Cortex of kidney (tissue), 1 donor: ENCODE data around the gene FCRL4.
"Not testable (repeated sequence)": the region's sequence is repeated elsewhere in the genome, so short reads cannot be mapped to it uniquely, and the experiment has no call there.

Experiments
- DNase-seq: peaks from one replicate; lab custom pipeline; 2025; lab: John Stamatoyannopoulos, UW

The FCRL4 gene

GRCh38 chr1:157551694-157552693, 45.9 kb downstream of the FCRL4 start, which contains the start of gene FCRL5:
TSS of gene FCRL5 (minus strand) at chr1:157552515. CDS start at chr1:157552362, 153 bp downstream.
- no peak for DNase-seq

GRCh38 chr1:157548081-157548480, 49.8 kb downstream of the FCRL4 start:
- not testable (repeated sequence) for DNase-seq

GRCh38 chr1:157542676-157543075, 55.2 kb downstream of the FCRL4 start:
- DNase-seq: no peak

GRCh38 chr1:157540852-157541251, 57.0 kb downstream of the FCRL4 start:
- no peak for DNase-seq

- no peak for DNase-seq
Measured at GRCh38 chr1:157540160-157540748, 57.6 kb downstream of the FCRL4 start.

- DNase-seq: no peak
Measured at GRCh38 chr1:157539568-157539967, 58.3 kb downstream of the FCRL4 start.

GRCh38 chr1:157532569-157532968, 65.3 kb downstream of the FCRL4 start:
- no peak for DNase-seq

GRCh38 chr1:157523774-157524493, 74.0 kb downstream of the FCRL4 start:
- DNase-seq: no peak
